Superior temporal gyrus (tissue), 1 donor: ENCODE measurements around the gene CCDC158.
"Not testable (repeated sequence)": the region's sequence is repeated elsewhere in the genome, so short reads cannot be mapped to it uniquely, and the experiment has no call there.

ENCODE experiments used
- DNase-seq: peaks from one replicate; pipeline ENCODE4 v3.0.0-alpha.2; 2016; ENCODE audit errors: extremely low spot score

Gene CCDC158

DNA sequence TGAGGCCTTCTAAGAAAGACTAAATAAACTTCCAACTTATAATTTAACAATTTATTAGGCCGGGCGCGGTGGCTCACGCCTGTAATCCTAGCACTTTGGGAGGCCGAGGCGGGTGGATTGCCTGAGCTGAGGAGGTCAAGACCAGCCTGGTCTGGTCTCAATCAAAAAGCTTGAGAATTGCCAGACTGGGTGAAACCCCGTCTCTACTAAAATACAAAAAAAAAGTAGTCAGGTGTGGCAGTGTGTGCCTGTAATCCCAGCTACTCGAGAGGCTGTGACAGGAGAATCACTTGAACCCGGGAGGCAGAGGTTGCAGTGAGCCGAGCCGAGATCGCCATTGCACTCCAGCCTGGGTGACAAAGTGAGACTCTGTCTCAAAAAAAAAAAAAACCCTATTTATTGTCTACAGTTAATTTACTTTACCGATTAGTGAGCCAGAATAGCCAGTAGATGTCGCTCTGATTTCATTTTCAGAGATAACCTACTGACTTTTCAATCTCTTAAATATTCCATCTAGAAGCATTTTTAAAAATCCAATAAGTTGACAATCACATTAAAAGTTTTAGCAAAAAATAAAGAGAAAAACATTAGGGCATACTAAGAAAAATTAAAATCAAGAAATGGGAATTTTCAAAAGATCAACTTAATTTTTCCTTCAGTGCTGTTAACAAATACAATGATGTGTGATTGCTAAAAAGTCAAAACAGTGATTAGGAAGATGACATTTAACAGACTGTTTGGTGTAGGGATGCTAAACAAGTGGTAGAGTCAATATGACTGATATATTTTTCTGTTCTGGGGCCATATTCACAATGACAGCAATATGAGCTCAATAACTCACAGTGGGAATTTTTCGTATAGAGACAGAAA is 9.8 kb upstream of the CCDC158 start:
- peak; percentile 84 for DNase-seq

DNA sequence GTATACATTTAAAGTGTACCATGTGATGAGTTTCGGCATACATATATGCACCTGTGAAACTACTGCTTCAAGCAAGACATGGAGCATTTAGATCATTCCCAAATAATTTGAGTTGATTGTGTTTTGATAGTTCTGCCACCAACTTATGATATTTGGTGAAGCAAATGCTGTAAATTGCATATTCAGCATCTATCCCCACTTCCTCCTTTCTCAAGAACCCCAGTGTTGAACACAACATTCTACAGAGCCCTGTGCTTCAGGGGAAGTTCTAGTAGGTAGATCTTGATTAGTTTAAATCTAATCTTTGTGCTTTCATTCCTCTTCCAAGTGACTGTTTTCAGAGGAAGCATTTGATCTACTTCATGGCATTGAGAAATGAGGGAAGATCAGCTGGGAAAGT is 8.7 kb upstream of the CCDC158 start:
- no peak for DNase-seq

DNA sequence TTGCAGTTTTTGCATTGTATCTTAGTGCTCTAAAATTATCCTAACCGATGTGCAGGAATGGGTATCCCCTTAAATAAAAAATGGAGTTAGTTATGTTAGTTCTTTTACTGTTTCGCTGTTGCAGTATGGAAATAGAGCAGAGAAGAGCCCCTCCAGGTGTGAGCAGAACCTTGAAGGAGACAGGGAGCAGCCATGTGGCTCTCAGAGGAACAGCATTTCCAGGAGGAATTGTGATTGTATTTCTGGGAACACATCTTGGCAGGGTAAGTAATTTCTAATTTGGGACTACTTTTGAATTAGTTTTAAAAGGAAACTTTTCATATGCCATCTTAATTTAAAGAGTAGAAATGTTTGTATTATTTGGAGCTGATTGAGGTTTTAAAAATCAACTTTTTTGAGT is 5.3 kb upstream of the CCDC158 start:
- DNase-seq = no peak

DNA sequence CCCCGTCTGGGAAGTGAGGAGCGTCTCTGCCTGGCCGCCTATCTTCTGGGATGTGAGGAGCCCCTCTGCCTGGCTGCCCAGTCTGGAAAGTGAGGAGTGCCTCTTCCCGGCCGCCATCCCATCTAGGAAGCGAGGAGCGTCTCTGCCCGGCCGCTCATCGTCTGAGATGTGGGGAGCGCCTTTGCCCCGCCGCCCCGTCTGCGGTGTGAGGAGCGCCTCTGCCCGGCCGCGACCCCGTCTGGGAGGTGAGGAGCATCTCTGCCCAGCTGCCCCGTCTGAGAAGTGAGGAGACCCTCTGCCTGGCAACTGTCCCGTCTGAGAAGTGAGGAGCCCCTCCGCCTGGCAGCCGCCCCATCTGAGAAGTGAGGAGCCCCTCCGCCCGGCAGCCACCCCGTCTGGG is 2.2 kb upstream of the CCDC158 start:
- not testable (repeated sequence) for DNase-seq

DNA sequence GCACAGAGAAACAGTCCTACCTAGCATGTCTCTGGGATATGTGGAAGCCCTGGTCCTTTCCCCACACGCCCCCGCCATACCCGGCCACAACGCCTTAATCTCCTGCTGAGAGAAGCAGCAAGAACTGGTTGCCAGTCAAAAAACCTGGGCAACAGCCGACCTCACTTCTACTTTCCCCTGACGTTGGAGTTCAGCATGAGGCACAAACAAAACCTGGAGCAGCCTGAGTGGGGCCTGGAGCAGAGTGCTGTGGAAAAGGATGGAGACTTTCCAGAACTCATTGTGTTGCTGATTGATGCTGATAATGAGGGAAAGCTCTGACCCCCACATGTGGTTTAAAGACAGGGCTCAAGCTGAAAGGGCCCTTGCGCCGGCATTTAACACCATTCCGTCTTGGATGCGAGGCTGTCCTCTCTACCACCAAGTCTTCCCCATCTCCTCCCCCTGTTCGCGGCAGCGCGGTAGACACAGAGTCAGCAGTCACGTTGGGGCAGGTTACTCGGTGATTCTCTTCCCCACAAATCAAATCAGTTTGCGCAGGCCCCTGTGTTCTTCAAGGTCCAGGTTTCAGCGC is 666 bp downstream of the CCDC158 start:
- DNase-seq = no peak

DNA sequence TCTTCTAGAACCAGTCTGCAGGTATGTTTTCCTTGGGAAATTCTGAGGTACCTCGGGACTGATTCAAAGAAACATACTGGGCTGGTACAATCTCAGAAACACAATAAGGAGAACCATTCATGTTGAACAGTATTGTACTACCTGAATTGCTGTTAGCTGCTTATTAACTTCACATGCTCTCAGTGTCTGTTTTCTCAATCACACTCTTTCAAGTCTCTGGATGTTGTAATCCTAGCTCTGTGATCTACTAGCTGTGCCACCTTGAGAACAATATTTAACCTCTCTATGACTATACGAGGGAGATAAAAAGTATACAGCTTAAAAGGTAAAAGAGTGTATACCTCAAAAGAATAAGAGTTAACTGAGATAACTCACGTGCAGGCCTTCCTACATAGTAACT is 10.3 kb downstream of the CCDC158 start:
- no peak for DNase-seq

DNA sequence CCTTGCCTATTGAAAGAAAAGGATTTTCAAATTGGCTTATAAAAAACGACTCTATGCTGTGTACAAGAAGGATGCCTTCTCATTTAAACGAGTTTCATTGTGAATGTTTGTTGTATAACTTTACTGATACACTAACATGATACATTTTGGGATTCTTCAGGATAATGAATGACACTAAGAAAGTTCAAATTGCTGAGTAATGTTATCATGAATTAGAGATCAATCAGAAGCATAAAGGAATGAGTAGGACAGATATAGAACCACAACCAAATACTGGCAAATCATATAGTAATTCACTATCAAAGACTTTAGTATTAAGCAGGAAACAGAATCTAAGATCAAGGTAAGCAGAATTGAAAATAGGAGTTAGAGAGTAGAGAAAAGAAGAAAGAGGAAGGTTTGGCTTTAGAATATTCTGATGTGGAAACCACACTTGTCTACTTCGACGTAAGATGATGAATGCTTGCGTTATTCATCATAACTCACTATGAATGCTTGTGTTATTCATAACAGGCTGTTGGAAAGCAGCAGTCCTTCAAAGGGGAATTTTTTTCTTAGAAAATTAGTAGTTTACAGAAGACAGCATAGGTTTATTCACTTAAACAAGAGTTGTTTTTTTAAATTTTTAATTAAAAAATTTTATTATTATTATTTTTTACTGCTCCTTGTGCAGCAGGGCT is 13.4 kb downstream of the CCDC158 start:
- DNase-seq = no peak

DNA sequence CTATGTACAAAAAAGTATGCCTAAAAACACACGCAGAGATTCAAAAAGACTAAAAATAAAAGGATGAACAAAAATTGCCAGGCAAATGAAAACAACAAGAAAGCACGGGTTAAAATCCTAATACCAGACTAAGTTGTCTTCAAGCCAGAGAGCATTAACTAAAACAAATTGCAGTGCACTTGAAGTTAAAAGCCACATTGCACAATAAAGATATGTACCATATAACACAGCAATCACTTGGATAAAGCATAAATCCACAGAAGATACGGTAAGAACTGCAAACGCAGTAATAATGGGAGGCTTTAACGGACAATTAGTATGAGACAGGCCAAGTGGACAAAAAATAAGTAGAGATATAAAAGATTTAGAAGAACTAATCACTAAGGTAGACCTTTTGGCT is 14.9 kb downstream of the CCDC158 start:
- no peak for DNase-seq

DNA sequence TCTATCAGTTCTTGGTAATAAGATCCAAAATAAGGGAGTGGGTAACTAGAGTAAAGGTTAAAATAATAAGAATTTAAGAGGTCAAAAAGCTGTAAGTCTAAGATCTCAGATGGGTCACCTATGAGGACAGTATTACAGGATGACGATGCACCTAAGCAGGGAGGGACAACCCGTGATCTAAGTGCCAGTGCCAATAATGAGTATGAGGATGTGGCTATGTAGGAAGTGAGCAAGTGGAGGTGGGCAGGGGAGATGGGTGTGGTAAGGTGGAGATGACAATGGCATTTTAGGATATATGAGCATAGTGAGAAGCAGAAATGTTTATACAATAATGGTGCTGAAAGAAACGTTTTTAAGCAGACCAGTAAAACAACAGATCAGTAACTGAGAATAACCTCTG is 19.3 kb downstream of the CCDC158 start:
- DNase-seq = no peak

DNA sequence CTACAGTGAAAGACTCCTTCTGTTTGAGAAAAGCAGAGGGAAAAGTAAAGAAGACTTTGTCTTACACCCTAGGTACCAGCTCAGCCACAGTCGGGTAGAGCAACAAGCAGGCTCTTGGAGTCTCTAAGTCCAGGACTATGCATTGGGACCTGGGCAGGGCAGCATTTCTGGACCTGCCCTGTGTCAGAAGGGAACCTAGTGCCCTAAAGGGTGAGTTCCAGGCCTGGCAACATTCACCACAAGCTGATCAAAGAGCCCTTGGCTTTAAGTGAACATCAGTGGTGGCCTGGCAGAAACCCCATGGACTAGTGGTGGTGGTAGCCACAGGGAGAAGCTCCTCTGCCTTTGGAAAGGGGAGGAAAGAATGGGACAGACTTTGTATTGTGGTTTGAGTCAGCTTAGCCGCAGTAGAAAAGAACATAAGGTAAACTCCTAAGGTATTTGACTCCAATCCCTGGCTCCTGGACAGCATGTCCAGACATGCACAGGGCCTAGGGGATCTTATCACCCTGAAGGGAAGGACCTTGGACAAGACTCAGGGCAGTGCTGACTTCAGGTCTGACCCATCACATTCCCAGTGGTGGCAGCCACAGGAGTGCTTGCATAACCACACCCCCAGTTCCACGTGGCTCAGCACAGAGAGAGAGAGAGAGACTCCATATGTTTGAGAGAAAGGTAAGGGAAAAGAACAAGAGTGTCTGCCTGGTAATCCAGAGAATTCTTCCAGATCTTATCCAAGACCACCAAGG is 32.6 kb downstream of the CCDC158 start:
- no peak for DNase-seq

DNA sequence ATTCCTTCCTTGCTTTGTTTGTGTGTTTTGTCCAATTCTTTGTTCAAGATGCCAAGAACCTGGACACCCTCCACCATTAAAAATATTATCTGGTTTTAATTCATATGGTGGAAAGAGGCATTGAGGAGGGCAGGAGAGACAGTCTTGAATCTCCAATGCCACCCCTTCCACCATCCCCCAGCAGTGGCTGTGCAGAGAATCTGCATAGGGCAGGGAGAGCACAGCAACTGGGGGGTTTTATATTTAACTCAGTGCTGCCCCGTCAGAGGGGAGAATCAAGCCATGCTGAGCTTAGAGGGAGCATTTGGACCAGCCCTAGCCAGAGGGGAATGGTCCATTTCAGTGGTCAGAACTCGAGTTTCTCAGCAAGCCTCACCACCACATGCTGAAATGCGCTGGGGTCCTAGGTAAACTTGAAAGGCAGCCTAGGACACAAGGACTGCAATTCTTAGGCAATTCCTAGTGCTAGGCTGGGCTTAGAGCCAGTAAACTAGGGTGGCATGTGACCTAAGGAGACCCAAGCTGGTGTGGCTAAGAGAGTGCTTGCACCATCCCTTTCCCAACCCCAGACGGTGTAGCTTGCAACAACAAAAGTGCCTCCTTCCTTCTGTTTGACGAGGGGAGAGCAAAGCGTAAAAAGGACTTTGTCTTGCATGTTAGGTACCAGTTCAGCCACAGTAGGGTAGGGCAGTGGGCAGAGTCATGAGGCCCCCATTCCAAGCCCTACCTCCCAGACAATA is 34.2 kb downstream of the CCDC158 start:
- DNase-seq = no peak

DNA sequence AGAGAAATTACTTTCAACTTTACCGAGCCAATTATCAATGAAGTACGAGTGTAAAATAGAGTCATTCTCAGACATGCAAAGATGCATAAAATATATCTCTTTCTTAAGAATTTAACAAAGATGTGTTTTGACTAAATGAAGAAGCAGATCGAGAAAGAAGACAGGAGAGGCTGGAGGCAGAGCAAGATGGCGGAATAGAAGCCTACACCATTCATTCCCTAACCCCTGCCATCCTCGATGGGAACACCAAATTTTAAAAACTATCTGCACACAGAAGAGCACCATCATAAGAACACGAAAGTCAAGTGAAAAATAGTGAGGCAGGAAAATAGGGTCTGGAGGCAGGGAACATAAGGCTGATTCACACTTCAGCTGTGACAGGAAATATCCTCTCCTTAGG is 35.0 kb downstream of the CCDC158 start:
- no peak for DNase-seq

DNA sequence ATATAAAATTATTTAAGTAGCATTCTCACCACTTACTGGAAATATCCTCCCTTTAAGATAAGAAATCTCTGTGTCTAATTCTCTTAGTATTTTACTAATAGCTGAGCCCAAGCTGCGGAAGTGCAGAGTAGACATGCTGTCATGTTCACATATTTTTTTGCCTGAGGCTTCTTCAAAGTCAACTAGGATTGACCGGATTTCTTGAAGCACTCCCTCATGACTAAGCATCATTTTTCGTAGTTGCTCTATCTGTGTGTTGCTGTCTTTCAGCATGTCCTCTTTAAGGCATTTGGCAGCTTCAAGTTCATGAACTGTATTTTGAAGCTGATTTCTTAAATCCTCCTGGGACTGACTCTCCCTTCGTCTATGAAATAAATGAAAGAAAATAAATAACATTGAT is 36.9 kb downstream of the CCDC158 start:
- DNase-seq = no peak

DNA sequence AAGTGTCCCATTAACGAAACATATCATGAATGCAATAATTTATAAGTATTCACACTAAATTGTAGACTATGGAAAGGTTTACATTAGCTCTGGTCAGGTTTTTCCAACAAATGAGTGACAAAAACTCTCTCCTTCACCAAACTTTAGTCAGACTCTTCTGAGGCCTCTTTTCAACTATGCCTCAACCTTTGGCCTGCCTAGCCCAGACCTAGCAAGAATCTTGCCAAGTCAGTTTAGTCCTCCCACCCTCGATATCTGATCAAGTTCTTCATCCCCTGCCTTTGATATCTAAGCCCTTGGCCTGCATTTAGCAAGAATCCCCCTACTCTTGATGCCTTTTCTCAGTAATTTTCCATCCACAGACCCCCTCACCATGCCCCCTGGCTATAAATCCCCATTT is 37.9 kb downstream of the CCDC158 start:
- no peak for DNase-seq

DNA sequence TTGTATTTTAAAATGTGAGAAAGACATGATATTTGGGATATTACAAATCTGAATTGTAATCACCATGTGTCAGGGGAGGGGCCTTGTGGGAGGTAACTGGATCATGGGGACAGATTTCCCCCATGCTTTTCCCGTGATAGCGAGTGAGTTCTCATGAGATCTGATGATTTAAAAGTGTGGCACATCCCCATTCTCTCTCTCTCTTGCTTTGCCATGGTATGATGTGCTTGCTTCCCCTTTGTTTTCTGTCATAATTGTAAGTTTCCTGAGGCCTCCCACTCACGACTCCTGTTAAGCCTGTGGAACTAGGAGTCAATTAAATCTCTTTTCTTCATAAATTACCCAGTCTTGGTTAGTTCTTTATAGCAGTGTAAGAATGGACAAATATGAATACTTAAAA is 39.0 kb downstream of the CCDC158 start:
- DNase-seq = no peak

DNA sequence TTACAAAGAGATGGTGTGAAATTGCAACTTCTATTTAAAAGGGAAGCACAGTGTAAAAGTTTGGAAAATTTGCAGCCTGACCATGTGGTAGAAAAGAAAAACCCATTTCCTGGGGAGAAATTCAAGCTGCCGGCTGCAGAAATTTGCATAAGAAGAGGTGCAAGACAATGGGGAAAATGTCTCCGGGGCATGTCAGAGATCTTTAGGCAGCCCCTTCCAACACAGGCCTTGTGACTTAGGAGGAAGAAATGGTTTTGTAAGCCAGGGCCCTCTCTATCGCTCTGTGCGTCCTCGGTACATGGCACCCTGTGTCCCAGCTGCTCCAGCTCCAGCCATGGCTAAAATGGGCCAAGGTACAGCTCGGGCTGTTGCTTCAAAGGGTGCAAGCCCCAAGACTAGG is 40.4 kb downstream of the CCDC158 start:
- no peak for DNase-seq

DNA sequence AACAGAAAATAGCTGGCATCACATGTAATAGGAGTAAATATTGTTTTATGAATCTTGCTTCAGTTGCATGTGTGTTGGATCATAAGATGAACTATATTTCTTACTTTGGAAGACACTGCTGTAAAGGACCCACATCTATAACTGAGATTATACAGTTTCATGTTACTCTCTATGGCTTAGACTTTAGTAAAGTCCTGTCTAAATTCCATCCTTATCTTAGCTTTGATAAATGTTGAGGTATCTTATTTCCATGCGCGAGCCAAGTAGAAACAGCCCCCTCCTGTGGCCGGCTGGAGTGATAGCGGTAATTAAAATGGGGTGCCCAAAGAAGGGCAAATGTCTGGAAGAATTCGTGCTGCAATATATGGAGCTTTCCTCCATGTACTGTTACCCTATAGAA is 43.0 kb downstream of the CCDC158 start:
- no peak for DNase-seq

DNA sequence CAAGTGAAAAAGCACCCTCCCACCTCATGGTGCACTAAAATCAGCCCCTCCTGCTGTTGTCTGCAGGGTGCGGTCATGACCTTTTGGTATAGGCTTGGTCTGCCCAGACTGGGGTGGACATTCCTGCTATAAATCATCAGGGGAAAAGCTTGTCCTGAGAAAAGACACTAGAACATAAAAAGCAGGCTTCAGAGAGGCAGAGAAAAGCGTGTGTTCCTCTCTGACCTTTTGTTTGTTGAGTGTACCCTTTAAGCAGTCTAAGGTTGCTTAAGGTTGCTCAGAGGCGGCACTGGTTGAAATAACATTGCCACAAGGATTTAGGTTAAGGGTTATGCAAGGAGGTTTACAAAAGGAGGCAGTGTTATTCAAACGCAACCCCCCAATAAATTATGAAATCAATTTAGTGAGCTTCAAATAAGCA is 43.5 kb downstream of the CCDC158 start:
- DNase-seq = no peak

DNA sequence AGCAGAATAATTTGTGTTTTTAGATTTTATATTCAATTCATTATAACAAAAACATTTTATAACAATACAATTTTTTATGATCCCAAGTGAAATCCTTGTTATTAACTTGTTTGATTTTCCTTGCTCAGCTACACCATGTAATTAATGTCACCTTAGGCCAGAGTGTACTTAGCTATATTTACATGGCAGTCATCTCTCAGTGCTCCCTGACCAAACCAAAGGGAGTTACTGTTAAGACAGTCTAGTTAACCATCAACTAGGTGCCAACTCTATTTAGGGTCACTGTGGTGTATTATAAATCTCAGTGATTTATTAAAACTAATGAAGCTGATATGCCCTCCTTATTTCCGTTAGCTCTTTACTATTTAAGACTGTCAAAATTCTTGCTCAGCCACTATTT is 44.4 kb downstream of the CCDC158 start:
- no peak for DNase-seq

DNA sequence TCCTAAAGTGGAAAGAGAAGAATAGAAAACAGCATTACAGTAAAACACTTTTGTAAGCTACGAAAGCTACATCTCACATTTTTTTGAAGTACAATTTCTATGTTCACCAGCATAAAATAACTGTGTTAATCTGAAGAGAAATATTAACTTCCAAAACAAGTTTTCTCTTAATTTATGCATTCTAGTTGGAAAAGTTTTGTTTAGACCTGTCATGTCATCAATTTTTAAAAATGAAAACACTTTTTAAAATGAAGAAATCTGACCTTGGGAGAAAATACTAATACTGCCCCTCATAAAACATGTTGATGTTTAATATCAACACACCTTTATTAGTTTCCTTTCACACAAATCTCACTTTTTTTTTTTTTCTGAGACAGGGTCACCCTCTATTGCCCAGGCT is 45.2 kb downstream of the CCDC158 start:
- no peak for DNase-seq

DNA sequence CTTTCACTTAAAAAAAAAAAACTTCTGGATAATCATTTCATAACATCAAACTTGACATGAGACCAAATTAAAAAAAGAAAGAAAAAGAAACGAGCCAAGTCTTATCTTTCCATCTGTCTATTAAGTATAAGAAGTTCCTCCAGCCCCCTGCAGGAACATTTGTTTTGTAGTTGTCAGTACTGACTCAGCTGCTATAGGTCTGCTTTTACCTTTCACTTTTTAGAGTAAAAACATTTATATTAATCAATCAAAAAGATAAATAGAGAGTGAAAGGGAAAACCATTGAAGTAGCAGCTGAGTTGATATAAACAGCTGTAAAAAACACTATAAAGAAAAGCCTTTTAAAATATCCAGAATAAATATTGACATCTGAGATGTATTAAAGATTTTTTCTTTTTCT is 46.1 kb downstream of the CCDC158 start:
- DNase-seq = no peak
